ENCODE measurements around the gene ADGRE2. TPM values are rescaled to one million over a fixed set of nuclear protein-coding genes. Genes with fewer than 3 reads are reported as not detected.

ADGRE2 gene
- total and polyA plus RNA-seq, 7 experiments from 2014 or later: 0.07 to 66.6 (median 0.62) TPM

DNA sequence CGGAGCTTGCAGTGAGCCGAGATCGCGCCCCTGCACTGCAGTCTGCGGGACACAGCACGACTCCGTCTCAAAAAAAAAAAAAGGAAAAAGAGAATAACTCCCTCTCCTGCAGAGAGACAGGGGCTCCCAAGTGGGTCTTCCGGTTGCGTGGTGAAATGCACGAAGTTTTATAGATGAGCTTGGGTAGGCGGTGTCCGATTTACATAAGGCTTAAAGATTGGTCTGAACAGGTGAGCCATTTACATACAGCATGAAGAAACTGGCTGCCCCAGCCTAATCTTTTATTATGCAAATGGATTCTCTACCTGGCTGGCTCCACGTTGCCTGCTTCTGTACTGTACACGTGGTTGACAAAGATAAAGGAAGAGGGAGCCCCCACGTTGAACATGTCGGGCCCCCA is 19.5 kb downstream of the ADGRE2 start:
- Mint-ChIP-seq H3K9me3 (peaks cover 0 to 12% (median 3%) of the 10 kb centered on the region in 11 donors), H3K27ac (no peak overlapping the region), H3K36me3 (no peaks in the 10 kb centered on the region), H3K4me3 (no peak overlapping the region), H3K27me3 (peaks cover 0 to 23% (median 13%) of the 10 kb centered on the region in 5 donors), H3K4me1 (no peaks in the 10 kb centered on the region)
- Histone ChIP-seq H3K36me3 (ENCODE audit: control insufficient read depth in 2 of 3, insufficient read depth in 3 of 3, low read length in 3 of 3) (no peaks in the 10 kb centered on the region), H3K27me3 (ENCODE audit: control insufficient read depth in 2 of 2, insufficient read depth in 2 of 2, low read length in 2 of 2) (no peaks in the 10 kb centered on the region), H3K27ac (ENCODE audit: low read depth, low read length) (no peak overlapping the region), H3K4me1 (ENCODE audit: control insufficient read depth in 2 of 2, insufficient read depth in 2 of 2, low read length in 2 of 2) (no peaks in the 10 kb centered on the region), H3K9me3 (ENCODE audit: control insufficient read depth in 2 of 3, low read length in 3 of 3) (no peaks in the 10 kb centered on the region), H3K4me3 (ENCODE audit: low read length) (no peak overlapping the region)
- intact Hi-C loops (cut with micrococcal nuclease): no loop called here
- DNase-seq: no peak
- POLR2A ChIA-PET: no interaction called here
- CTCF ChIA-PET: interaction anchor here (0.7 kb wide), 1 partner anchor 184 kb away, joined by 3 read pairs; no protein-coding TSS in a partner anchor
- ATAC-seq: no peak

DNA sequence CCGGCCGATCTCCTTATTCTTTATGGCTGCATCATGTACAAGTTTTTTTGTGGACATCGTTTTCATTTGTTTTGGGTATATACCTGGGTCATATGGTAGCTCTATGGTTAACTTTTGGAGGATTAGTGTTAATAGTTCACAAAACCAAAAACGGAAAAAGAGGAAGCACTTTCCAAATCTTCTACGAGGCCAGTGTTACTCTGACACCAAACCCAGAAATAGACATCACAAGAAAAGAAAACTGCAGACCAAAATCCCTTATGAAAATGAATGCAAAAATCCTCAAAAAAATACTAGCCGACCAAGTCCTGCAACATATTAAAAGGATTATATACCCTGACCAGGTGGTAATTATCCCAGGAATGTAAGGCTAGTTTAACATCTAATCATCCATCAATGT is 29.8 kb downstream of the ADGRE2 start:
- POLR2A ChIA-PET: no interaction called here

DNA sequence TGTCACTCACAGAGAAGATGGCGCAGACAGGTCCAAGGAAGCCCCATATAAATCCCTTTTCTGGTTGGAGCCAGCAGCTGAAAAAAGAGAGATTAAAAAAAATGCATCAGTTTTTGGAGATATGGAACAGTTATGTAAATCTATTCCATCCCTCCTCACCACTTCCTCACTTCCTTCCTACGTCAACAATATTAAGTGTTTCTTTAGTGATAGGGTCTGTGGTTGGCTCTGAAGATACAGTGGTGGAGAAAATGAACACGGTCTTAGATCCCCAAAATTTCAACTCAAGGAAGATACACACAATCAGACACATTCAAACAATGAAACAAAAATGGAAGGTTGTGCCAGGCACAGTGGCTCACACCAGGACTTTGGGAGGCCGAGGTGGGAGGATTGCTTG is 31.5 kb downstream of the ADGRE2 start:
- intact Hi-C loops (cut with micrococcal nuclease): no loop called here
- CTCF ChIA-PET: no interaction called here
- Histone ChIP-seq H3K27ac (ENCODE audit: low read depth, low read length) (no peak overlapping the region), H3K9me3 (ENCODE audit: control insufficient read depth in 2 of 3, low read length in 3 of 3) (no peaks in the 10 kb centered on the region), H3K36me3 (ENCODE audit: control insufficient read depth in 2 of 3, insufficient read depth in 3 of 3, low read length in 3 of 3) (no peaks in the 10 kb centered on the region), H3K4me3 (ENCODE audit: low read length) (no peak overlapping the region), H3K4me1 (ENCODE audit: control insufficient read depth in 2 of 2, insufficient read depth in 2 of 2, low read length in 2 of 2) (no peaks in the 10 kb centered on the region), H3K27me3 (ENCODE audit: control insufficient read depth in 2 of 2, insufficient read depth in 2 of 2, low read length in 2 of 2) (no peaks in the 10 kb centered on the region)
- Mint-ChIP-seq H3K27me3 (no peaks in the 10 kb centered on the region), H3K36me3 (peaks cover 0 to 6% (median 0%) of the 10 kb centered on the region in 5 donors), H3K4me1 (peaks cover 0 to 2% (median 0%) of the 10 kb centered on the region in 7 donors), H3K27ac (no peak overlapping the region), H3K4me3 (no peak overlapping the region), H3K9me3 (peaks cover 0 to 5% (median 0%) of the 10 kb centered on the region in 11 donors)
- POLR2A ChIA-PET: no interaction called here
- DNase-seq: no peak
- ATAC-seq: no peak

More for the DNA sequence above, 29.8 kb downstream of the ADGRE2 start:
- Mint-ChIP-seq H3K27ac (no peak overlapping the region), H3K36me3 (peaks cover 0 to 6% (median 0%) of the 10 kb centered on the region in 5 donors), H3K4me1 (peaks cover 0 to 2% (median 0%) of the 10 kb centered on the region in 7 donors), H3K27me3 (no peaks in the 10 kb centered on the region), H3K9me3 (peaks cover 0 to 5% (median 0%) of the 10 kb centered on the region in 11 donors), H3K4me3 (no peak overlapping the region)
- intact Hi-C loops (cut with micrococcal nuclease): no loop called here
- Histone ChIP-seq H3K36me3 (ENCODE audit: control insufficient read depth in 2 of 3, insufficient read depth in 3 of 3, low read length in 3 of 3) (no peaks in the 10 kb centered on the region), H3K4me1 (ENCODE audit: control insufficient read depth in 2 of 2, insufficient read depth in 2 of 2, low read length in 2 of 2) (no peaks in the 10 kb centered on the region), H3K4me3 (ENCODE audit: low read length) (no peak overlapping the region), H3K9me3 (ENCODE audit: control insufficient read depth in 2 of 3, low read length in 3 of 3) (no peaks in the 10 kb centered on the region), H3K27me3 (ENCODE audit: control insufficient read depth in 2 of 2, insufficient read depth in 2 of 2, low read length in 2 of 2) (no peaks in the 10 kb centered on the region), H3K27ac (ENCODE audit: low read depth, low read length) (no peak overlapping the region)
- DNase-seq (no peak), ATAC-seq (no peak)
- CTCF ChIA-PET: no interaction called here

DNA sequence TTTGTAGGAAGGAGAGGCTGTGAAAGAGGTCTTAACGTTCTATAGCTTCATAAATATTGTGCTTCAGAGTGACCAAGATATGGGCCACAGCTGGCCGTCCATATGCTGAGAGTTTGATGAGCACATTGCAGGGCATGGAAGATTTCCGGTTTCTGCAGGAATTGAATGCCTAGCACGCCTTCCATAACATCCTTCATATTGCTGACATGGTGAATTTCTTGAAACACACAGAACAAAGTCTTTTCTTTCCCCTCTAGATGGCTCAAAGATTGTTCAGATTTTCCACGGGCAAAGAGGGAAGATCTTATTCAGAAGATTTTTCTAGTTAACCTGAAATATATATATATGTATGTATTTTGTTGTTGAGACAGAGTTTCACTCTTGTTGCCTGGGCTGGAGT is 42.4 kb downstream of the ADGRE2 start:
- no peak overlapping the region for H3K4me3 Mint-ChIP-seq
- intact Hi-C loops (cut with micrococcal nuclease): no loop called here
- H3K4me1 Mint-ChIP-seq: no peaks in the 10 kb centered on the region
- Histone ChIP-seq H3K27ac (ENCODE audit: low read depth, low read length) (no peak overlapping the region), H3K36me3 (ENCODE audit: control insufficient read depth in 2 of 3, insufficient read depth in 3 of 3, low read length in 3 of 3) (no peaks in the 10 kb centered on the region), H3K4me3 (ENCODE audit: low read length) (no peak overlapping the region), H3K27me3 (ENCODE audit: control insufficient read depth in 2 of 2, insufficient read depth in 2 of 2, low read length in 2 of 2) (no peaks in the 10 kb centered on the region), H3K4me1 (ENCODE audit: control insufficient read depth in 2 of 2, insufficient read depth in 2 of 2, low read length in 2 of 2) (no peaks in the 10 kb centered on the region), H3K9me3 (ENCODE audit: control insufficient read depth in 2 of 3, low read length in 3 of 3) (peaks cover 0 to 2% (median 0%) of the 10 kb centered on the region in 3 experiments)
- CTCF ChIA-PET: no interaction called here
- peaks cover 0 to 9% (median 3%) of the 10 kb centered on the region in 5 donors for H3K36me3 Mint-ChIP-seq
- H3K27me3 Mint-ChIP-seq: peaks cover 0 to 10% (median 6%) of the 10 kb centered on the region in 5 donors
- no peak overlapping the region for H3K27ac Mint-ChIP-seq
- DNase-seq (no peak), ATAC-seq (no peak)
- POLR2A ChIA-PET: no interaction called here
- peaks cover 0 to 15% (median 4%) of the 10 kb centered on the region in 11 donors for H3K9me3 Mint-ChIP-seq

DNA sequence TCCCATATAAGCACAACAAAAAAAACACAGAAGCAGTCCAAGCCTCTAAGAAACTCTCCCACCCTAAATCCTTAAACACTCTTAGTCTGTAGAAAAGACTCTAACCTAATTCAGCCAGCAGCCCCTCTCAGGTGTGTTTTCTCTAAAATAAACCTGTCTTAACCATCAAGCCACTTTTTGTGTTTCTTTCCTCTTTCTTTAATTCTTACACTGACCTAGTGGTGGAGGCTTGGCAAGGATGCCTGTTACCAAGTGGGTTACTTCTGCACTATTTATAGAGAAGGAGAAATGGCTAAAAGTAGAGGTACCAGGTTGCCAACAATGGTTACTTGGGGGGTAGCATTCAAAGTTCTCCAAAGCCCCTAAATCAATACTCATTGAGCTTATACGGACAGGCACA is 44.8 kb downstream of the ADGRE2 start:
- Histone ChIP-seq H3K4me1 (ENCODE audit: control insufficient read depth in 2 of 2, insufficient read depth in 2 of 2, low read length in 2 of 2) (no peaks in the 10 kb centered on the region), H3K27ac (ENCODE audit: low read depth, low read length) (no peak overlapping the region), H3K4me3 (ENCODE audit: low read length) (no peak overlapping the region), H3K9me3 (ENCODE audit: control insufficient read depth in 2 of 3, low read length in 3 of 3) (peaks cover 0 to 15% (median 0%) of the 10 kb centered on the region in 3 experiments), H3K27me3 (ENCODE audit: control insufficient read depth in 2 of 2, insufficient read depth in 2 of 2, low read length in 2 of 2) (no peaks in the 10 kb centered on the region), H3K36me3 (ENCODE audit: control insufficient read depth in 2 of 3, insufficient read depth in 3 of 3, low read length in 3 of 3) (no peaks in the 10 kb centered on the region)
- Mint-ChIP-seq H3K4me1 (no peaks in the 10 kb centered on the region), H3K27ac (no peak overlapping the region), H3K36me3 (peaks cover 0 to 18% (median 6%) of the 10 kb centered on the region in 5 donors), H3K4me3 (no peak overlapping the region), H3K27me3 (peaks cover 0 to 15% (median 6%) of the 10 kb centered on the region in 5 donors), H3K9me3 (peaks cover 6 to 33% (median 21%) of the 10 kb centered on the region in 11 donors)
- DNase-seq (no peak), ATAC-seq (no peak)
- POLR2A ChIA-PET: no interaction called here
- intact Hi-C loops (cut with micrococcal nuclease): no loop called here
- CTCF ChIA-PET: interaction anchor here (0.6 kb wide), 1 partner anchor 17 kb away, joined by 3 read pairs; no protein-coding TSS in a partner anchor

DNA sequence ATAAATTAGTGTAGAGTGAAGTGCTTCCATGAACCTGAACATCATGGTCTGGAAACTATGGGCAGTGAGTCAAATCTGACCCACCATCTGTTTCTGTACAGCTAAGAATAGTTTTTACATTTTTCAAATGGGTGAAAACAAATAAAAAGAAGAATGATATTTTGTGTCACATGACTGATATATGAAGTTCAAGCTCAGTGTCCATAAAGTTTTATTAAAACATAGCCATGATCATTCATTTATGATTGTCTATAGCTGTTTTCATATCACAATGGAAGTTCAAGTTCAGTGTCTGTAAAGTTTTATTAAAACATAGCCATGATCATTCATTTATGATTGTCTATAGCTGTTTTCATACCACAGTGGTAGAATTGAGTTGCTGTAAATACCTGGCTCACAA is 45.9 kb downstream of the ADGRE2 start:
- Mint-ChIP-seq H3K27ac (no peak overlapping the region), H3K4me1 (no peaks in the 10 kb centered on the region), H3K36me3 (peaks cover 0 to 18% (median 10%) of the 10 kb centered on the region in 5 donors), H3K9me3 (peaks cover 11 to 44% (median 27%) of the 10 kb centered on the region in 11 donors), H3K27me3 (peaks cover 0 to 15% (median 6%) of the 10 kb centered on the region in 5 donors), H3K4me3 (no peak overlapping the region)
- no peaks in the 10 kb centered on the region for H3K4me1 ChIP-seq (ENCODE audit: control insufficient read depth in 2 of 2, insufficient read depth in 2 of 2, low read length in 2 of 2)
- H3K27me3 ChIP-seq (ENCODE audit: control insufficient read depth in 2 of 2, insufficient read depth in 2 of 2, low read length in 2 of 2): no peaks in the 10 kb centered on the region
- no peak overlapping the region for H3K27ac ChIP-seq (ENCODE audit: low read depth, low read length)
- ChIA-PET CTCF (no interaction called here), POLR2A (no interaction called here)
- peaks cover 0 to 23% (median 5%) of the 10 kb centered on the region in 3 experiments for H3K9me3 ChIP-seq (ENCODE audit: control insufficient read depth in 2 of 3, low read length in 3 of 3)
- ATAC-seq: no peak
- H3K4me3 ChIP-seq (ENCODE audit: low read length): no peak overlapping the region
- DNase-seq: no peak
- no peaks in the 10 kb centered on the region for H3K36me3 ChIP-seq (ENCODE audit: control insufficient read depth in 2 of 3, insufficient read depth in 3 of 3, low read length in 3 of 3)
- intact Hi-C loops (cut with micrococcal nuclease): no loop called here

DNA sequence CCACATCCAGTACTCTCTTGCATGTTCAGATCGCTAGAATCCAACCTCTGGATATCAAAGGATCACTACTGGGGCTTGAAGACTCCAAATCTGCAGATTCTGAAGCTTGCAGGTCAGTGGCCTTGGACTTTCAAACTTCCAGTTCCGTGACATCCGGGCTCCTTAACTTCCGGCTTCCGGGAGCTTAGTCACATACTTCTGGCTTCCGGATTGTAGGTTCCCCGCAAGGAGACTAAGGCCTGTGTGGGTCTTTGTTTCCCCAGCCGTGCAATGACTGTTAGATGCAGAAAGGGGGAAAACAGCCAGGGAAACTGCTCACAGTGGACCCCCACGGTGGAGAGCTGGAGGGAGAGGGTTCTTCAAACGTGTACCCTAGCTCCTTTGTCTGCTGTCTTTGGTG is 47.2 kb downstream of the ADGRE2 start:
- H3K4me3 Mint-ChIP-seq: no peak overlapping the region
- DNase-seq (no peak), ATAC-seq (no peak)
- peaks cover 0 to 34% (median 5%) of the 10 kb centered on the region in 3 experiments for H3K9me3 ChIP-seq (ENCODE audit: control insufficient read depth in 2 of 3, low read length in 3 of 3)
- POLR2A ChIA-PET: no interaction called here
- peaks cover 0 to 23% (median 16%) of the 10 kb centered on the region in 5 donors for H3K36me3 Mint-ChIP-seq
- no peaks in the 10 kb centered on the region for H3K36me3 ChIP-seq (ENCODE audit: control insufficient read depth in 2 of 3, insufficient read depth in 3 of 3, low read length in 3 of 3)
- H3K4me1 Mint-ChIP-seq: no peaks in the 10 kb centered on the region
- CTCF ChIA-PET: no interaction called here
- H3K27ac ChIP-seq (ENCODE audit: low read depth, low read length): no peak overlapping the region
- peaks cover 17 to 57% (median 33%) of the 10 kb centered on the region in 11 donors for H3K9me3 Mint-ChIP-seq
- H3K4me1 ChIP-seq (ENCODE audit: control insufficient read depth in 2 of 2, insufficient read depth in 2 of 2, low read length in 2 of 2): no peaks in the 10 kb centered on the region
- peaks cover 0 to 15% (median 6%) of the 10 kb centered on the region in 5 donors for H3K27me3 Mint-ChIP-seq
- no peaks in the 10 kb centered on the region for H3K27me3 ChIP-seq (ENCODE audit: control insufficient read depth in 2 of 2, insufficient read depth in 2 of 2, low read length in 2 of 2)
- intact Hi-C loops (cut with micrococcal nuclease): no loop called here
- H3K4me3 ChIP-seq (ENCODE audit: low read length): no peak overlapping the region
- H3K27ac Mint-ChIP-seq: no peak overlapping the region

Measured in naive thymus-derived CD4-positive, alpha-beta T cell (primary cell).